ENCODE measurements around the gene GALNT9. TPM values are rescaled to one million over a fixed set of nuclear protein-coding genes. Genes with fewer than 3 reads are reported as not detected.

The GALNT9 gene
- total RNA-seq, 2 donors from 2014 or later = 4.0 to 10.8 TPM

- H3K27me3 ChIP-seq = no peaks in the 10 kb centered on the region
- no peak for TF ChIP-seq CTCF (IDR thresholded peaks at IDR 0.05)
- no peak overlapping the region for H3K27ac ChIP-seq
- H3K36me3 ChIP-seq = no peaks in the 10 kb centered on the region
- no peak for DNase-seq (ENCODE audit: low spot score)
- H3K9me3 ChIP-seq = no peaks in the 10 kb centered on the region
- H3K4me1 ChIP-seq = no peaks in the 10 kb centered on the region
- H3K4me3 ChIP-seq = no peak overlapping the region
Observed at GRCh38 chr12:132355742-132356681, 26.6 kb upstream of the GALNT9 start.

DNA sequence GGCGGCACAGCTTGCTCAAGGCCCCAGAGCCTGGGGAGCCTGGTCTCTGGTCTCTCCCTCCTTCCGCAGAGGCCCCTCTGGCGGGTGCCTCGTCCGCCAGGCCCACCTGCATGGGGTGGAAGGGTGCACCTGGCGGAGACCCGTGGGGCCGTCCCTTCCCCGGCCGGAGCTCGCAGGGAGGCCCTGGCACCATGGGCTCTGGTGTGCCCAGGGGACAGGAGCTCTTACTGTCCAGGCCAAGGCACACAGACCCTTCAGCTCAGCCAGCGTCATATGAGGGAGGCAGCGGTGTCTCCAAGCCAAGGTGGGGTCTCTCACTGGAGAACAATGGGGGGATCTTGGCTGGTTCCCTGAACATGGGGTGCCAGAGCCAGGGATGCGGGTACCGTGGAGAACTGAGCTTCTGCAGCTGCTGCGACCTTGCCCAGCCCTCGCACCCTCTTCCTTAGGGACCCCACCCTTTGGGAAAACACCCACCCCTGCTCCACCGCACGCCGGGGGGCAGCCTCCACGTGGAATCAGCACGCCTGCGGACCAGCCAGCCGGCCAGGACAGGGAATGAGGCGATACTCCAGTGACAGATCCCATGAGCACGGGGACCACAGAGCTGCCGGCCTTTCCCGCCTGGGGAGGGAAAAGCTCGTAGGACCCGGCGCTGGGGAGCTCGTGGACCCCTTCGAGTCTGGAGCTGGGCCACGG, 25.7 kb upstream of the GALNT9 start:
- DNase-seq (ENCODE audit: low spot score) = no peak
- Histone ChIP-seq H3K9me3 (no peaks in the 10 kb centered on the region), H3K4me1 (no peaks in the 10 kb centered on the region), H3K4me3 (no peak overlapping the region), H3K36me3 (no peaks in the 10 kb centered on the region), H3K27ac (no peak overlapping the region), H3K27me3 (no peaks in the 10 kb centered on the region)
- TF ChIP-seq CTCF (IDR thresholded peaks at IDR 0.05) = no peak

DNA sequence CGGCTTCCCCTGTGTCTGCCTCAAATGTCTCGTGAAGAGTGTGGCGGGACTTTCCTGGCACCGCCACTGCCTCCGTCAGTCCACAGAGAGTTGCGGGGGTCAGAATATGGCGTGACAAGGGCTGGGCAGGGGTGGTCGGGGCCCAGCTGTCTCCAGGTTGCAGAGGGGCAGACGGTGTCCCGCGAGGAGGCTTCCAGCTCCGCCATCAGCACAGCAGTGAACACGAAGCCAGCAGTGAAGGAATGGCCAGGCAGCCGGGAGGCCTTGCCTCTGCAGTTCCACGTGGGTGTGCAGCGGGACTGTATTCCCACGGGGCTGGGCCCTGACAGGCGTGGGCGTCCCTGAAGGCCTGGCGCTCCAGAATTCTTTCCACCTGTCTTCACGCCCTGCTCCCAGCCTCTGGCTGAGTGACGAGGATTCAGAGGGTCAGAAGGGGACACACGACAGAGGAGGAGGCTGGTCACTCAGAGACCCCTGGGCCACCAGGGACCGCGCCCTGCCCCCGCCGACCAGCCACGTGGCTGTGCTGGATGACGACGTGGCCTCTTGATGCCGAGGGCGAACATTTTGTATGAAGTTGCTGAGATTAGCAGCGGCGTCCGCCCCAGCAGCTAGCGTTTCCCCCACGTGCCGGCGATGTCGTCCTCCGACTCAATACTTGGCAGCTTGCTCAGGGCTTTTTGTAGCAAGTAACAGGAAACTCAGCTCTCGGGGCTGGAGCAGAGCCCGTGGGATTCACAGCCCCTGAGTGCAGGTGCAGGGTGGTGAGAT, 25.0 kb upstream of the GALNT9 start:
- no peak for TF ChIP-seq CTCF (IDR thresholded peaks at IDR 0.05)

DNA sequence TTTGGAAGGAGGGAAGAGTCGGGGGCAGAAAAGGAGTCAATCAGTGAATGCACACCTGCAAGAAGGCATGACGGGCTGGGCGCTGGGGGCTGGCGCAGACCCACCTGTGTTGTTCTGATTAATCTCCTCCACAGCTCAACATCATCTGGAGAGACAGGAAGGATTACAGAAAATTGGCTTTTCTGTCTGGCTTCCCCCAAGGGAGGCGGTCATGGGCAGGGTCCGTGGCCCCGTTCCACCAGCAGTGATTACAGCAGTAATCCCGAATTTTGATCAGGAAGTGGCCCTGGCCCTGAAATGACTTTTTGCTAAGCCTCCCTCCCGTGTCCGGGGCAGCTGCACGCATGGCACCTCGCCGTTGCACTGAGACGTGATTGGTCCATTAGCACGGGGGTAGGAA, 24.4 kb upstream of the GALNT9 start:
- TF ChIP-seq CTCF (IDR thresholded peaks at IDR 0.05) = no peak
- DNase-seq (ENCODE audit: low spot score) = no peak
- Histone ChIP-seq H3K4me3 (no peak overlapping the region), H3K4me1 (no peaks in the 10 kb centered on the region), H3K27me3 (no peaks in the 10 kb centered on the region), H3K9me3 (no peaks in the 10 kb centered on the region), H3K27ac (no peak overlapping the region), H3K36me3 (no peaks in the 10 kb centered on the region)

More for the DNA sequence above, 25.0 kb upstream of the GALNT9 start:
- no peak for DNase-seq (ENCODE audit: low spot score)
- Histone ChIP-seq H3K4me1 (no peaks in the 10 kb centered on the region), H3K9me3 (no peaks in the 10 kb centered on the region), H3K36me3 (no peaks in the 10 kb centered on the region), H3K27me3 (no peaks in the 10 kb centered on the region), H3K4me3 (no peak overlapping the region), H3K27ac (no peak overlapping the region)

GRCh38 chr12:132352896-132353800, 23.8 kb upstream of the GALNT9 start:
- Histone ChIP-seq H3K27me3 (no peaks in the 10 kb centered on the region), H3K27ac (no peak overlapping the region), H3K36me3 (no peaks in the 10 kb centered on the region), H3K4me3 (no peak overlapping the region), H3K4me1 (no peaks in the 10 kb centered on the region), H3K9me3 (no peaks in the 10 kb centered on the region)
- DNase-seq (ENCODE audit: low spot score) = no peak
- no peak for TF ChIP-seq CTCF (IDR thresholded peaks at IDR 0.05)
